HCEC 1CT (cell line): Measurements from ENCODE around the gene ATP1B1.
"Not testable (repeated sequence)": the region's sequence is repeated elsewhere in the genome, so short reads cannot be mapped to it uniquely, and the experiment has no call there.

Experiments
- DNase-seq: peaks from one replicate; pipeline ENCODE4 v3.0.0-alpha.2; 2017

ATP1B1 gene

DNA sequence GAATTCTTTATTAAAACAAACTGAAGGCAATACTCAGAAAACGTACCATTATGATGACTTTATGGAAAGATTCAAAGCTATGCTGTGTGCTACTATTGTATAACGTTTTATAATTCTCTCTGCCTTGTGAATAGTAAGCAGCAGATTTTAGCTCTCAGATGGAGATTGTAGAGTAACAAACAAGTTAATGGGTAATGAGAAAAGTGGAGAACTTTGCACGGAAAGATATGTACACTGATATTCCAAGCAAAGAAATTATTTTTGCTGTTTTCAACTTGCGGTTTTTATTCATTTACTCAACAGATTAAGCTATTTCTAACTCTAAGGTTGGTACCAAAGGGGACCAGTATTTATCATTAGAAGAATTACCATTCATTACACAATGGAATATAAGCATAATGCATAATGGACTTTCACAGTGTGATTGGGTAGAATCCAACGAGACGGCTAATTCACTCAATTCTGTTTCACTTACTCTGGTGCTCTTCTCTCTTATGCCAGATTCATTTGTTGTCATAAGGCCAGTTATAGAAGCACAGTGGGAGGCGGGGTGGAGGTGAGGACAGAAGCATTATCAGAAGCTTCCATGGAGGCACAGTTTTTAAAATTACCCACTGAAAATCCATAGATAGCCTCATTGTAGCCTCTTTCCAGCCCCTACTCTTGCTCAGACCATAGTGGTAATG lies 38.6 kb downstream of the ATP1B1 start:
- no peak for DNase-seq

DNA sequence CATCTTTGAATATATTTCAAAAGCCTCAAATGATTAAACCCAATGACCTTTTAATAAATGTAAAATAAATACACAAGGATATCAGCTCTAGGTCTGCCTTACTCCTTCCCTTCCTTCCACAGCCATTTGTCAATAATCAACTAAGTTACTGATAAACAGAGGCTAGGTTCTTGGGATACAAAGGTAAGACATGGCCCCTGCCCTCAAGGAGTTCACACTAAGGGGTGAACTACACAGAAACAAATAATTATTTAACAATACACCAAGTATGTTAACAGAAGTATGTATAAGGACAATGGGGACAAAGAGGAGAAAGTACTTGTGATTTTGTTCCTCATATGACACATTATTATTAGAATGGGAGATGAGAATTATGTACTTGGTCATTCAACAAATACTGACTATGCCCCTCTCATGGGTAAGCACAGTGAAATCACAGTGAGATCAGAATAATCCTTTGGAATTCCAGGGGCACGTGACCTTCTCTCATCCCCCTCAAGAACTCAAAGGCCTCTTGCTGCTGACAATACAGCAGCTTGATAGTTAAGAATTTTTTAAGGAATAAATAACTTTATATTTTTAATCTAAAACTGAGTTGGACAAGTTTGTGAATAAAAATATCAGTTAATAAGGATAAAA lies 40.2 kb downstream of the ATP1B1 start:
- no peak for DNase-seq

DNA sequence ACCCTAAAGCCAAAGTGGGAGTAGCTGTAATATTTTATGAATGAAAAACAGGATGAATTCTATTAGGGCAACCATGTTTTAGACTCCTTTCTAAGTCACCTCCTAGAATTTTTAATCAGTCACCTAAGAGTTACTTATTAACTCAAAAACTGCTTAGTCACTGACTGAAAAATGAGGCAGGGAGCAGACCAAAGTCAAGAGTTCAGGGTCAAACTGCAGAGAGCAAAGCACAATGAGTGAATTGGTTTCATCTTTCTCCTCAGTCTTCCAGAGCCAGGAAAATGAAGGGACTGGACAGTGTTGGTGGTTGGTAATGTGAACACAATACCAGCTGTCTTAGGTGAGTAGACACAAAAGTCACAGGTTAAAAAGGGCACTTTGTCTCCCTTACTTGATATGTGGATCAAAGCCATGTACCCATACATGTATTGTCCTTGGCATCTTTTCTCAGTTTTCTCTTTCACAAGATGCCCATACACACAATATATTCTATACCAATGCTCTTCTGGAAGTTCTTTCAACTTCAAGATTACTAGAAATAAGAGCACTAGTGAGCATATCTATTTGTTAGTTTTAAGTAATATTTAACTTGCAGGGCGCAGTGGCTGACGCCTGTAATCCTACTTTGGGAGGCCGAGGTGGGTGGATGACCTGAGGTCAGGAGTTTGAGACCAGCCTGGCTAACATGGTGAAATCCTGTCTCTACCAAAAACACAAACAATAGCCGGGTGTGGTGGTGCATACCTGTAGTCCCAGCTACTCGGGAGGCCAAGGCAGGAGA lies 42.2 kb downstream of the ATP1B1 start:
- DNase-seq = no peak

DNA sequence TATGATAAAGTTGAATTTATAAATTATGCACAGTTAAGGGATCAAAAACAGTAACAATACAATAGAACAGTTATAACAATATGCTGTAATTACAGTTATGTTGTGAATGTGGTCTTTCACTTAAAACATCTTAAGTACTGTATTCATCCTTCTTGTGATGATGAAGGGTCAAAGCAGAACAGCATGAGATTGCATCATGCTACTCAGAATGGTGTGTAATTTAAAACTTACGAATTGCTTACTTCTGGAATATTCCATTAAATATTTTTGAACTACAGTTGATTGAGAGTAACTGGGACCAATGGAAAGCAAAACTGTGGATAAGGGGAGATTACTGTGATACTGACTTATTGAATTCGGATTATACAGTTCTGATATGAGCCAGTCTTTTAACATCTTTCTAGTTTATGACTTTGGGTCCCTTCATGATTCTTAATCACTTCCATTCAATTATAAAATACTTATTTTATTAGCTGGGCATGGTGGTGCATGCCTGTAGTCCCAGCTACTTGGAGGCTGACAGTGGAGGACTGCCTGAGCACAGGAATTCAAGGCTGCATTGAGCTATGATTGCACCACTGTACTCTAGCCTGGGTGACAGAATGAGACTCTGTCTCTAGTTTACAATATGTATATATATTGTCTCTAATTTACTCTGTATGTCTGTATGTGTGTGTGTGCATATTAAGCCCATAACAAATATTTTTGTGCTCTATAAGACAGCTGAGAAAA lies 43.2 kb downstream of the ATP1B1 start:
- no peak for DNase-seq

DNA sequence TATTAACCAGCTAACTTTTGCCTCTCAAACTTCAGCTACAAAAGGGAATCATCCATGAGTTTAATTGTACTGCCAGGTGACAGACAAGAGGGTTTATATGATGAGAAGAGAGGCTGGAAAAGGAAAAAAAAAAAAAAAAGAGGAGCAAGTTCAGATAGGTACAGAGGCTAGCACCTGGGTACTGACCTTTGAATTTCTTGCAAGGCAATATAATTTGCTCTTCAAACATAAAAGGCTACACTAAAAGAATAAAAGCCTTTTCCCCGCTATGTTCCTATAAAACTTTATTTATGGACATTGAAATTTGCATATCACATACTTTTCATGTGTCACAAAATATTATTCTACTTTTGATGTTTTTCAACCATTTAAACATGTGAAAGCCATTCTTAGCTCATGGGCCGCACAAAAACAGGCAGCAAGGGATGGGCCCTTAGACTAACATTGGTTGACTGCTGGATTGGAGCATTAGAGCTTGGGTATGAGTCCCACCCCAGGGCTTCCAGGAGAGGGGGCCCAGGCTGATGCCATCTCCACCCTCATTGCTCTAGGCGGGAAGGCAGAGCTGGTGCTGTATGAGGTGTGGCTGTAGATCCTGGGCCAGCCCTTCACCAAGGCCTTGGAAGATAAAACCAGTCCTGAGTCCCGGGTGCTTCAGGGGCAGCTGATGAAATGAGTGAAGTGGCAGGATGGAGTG lies 44.3 kb downstream of the ATP1B1 start:
- DNase-seq = no peak

DNA sequence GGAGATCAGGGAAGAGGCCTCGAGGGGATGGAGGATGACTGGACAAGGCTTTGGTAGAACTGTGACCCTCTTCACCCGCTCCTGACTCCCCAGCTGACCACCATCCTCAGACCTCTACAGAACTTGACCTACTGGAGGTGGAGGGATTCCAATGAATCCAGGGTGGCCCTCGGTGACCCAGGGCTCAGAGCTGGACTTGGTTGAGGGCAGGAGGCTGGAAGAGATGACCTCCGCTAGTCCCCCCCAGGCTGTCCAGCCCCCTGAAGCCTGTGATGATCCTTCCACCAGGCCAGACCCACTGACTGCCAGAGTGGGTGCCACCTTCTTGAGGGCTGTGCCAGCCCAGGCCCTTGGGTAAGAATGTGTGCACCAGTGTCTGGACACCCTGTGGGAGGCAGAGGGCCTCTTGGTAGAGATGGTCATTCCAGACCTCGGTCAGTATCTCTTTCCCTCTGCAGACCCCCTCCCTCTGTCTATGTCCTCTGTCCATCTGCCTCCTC lies 44.9 kb downstream of the ATP1B1 start:
- DNase-seq = no peak

DNA sequence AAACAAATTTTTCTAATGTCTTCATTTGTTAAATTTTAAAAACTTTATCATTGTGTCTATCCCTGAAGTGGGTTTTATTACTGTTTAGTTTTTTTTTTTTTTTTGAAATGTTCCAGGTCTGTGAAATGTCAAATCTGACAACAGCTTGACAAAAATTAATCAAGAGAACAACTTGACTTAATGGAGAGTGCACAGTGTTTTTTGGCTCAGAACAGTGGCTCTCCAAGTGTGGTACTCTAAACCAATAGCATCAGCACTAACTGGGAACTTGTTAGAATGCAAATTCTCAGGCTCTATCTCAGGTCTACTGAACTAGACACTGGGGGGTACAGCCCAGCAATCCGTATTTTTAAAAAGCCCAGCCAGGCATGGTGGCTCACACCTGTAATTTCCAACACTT lies 49.2 kb downstream of the ATP1B1 start:
- DNase-seq = no peak

DNA sequence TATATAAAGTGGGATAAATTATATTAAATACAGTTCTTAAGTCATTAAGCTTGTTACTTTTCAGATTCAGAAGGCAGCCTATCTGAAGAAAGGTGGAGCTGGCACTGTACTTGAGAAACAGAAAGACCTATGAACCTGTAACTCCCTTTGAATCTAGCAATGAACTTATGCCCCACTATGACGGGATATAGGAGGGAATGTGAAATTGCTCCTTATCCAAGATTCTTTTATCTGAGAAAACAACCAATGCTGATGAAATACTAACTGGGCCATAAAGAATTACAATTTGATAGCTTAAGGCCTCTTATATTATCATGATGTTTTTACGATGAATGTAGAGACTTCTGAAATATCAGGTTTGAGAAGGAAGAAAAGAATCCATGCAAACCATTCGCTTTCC lies 50.1 kb downstream of the ATP1B1 start:
- no peak for DNase-seq

DNA sequence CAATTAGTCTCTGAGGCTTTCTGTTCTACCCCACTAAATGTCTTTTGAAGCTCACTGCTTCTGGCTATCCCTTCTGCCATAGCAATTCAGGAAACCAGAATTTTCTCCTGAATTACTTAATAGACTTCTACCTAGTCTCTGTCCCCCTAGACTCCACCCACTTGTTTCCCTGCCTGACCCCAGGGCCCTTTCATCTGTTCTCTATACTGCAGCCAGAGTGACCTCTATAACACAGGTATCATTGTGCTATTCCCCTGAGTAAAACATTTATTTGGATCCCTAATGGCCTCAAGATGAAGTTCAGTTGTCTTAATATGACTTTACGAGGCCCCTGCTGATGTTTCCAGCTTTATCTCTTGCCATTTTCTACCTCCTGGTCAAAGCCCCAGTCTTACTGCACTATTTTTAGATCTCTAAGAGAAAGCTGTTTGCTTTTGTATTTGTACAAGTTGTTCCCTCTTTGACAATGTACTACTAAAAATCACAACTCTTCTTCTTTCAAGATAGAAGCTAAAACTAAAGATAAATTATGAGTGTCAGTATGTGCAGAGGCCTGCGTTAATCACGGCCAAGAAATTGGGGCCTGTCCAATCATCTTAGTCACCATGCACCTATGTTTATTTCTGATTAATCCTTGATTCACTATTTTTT lies 54.5 kb downstream of the ATP1B1 start:
- peak; percentile 54 for DNase-seq

DNA sequence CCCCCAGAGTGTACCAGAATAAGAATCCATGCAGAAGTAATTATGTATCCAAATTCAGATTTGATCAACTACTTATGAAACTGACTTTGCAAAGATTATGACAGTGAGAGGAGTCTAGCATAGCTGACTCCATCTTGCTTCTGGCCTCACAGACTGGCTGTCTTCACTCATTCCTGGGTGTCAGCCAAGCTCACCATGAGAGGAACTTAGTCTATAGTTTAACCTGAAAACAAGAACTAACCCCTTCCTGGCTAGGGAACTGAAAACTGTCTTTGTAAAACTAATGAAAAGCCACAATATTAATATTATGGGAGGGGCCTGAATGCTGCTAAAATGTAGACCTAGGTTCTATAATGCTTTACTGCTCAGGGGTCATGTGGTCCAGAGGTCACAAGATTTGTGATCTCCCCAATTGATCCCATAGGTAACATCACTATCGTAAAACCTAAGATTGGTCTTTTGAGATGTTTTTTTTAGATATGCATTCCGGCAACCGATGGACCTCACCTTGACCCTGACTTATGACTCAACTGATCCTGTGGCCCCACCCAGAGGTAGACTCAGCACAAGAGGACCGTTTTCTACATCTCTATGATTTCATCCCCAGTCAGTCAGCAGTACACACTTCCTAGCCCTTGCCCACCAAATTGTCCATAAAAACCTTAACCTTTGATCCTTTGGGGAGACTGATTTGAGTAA lies 55.2 kb downstream of the ATP1B1 start:
- DNase-seq = peak; percentile 16

DNA sequence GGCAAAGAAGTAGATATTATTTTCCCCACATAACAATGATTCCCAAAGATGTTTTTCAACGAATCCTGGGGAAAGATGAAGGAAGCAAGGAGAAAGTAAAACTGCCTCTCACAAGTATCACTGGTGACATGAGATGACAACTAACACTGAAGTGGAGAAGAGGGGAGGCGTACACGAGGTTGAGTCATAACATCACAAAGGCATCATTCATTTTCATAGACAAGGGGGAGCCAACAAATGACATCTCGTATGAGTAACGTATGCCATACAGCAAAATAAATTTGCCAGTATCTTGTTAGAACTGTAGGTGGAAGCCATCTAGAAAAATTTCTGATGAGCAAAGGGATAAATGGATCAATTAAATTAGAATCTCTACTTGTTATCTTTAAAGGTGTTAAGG lies 56.6 kb downstream of the ATP1B1 start:
- DNase-seq = peak; percentile 49

DNA sequence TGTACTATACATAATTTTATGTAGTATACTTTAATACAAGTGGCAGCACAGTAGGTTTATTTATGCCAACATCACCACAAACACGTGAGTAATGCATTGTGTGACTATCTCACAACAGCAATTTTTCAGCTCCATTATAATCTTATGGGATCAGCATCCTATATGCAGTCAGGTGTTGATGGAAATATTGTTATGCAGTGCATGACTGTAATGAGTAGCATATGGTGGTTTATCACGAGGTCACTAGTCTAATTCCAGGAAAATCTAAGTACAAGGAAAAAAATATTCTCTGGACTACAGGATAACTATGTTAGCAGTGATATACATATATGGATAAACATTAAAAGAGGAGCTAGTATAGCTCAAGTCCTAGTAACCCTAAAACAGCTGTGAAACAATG lies 69.0 kb downstream of the ATP1B1 start:
- DNase-seq = no peak

DNA sequence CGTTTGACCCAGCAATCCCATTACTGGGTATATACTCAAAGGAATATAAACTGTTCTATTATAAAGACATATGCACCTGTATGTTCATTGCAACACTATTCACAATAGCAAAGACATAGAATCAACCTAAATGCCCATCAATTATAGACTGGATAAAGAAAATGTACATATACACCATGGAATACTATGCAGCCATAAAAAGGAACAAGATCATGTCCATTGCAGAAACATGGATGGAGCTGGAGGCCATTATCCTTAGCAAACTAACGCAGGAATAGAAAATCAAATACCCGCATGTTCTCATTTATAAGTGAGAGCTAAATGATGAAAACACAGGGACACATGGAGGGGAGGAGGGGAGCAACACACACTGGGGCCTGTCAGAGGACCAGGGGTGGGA lies 72.9 kb downstream of the ATP1B1 start:
- not testable (repeated sequence) for DNase-seq

DNA sequence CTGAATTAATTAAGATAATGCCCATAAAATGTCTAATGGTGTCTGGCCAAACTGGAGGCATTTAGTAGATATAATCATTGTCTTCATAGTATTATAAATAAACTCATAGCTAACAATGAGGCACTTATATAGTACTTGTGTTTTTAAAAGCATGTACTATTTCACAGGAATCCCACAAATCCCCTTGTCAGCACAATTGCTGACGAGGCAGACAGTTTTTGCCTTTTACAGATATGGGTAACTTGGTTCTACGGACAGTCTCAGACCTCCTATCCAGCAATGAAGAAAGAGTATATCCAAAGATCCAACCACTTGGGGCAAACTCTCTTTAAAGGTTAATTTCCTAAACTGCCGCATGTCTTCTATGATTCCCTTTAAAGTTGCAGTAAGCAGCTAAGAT lies 73.7 kb downstream of the ATP1B1 start:
- DNase-seq = no peak
